ENCODE data around the gene KCNH1.

The KCNH1 gene

GRCh38 chr1:210827481-210827880, 306.5 kb downstream of the KCNH1 start:
- H3K4me3 ChIP-seq (ENCODE audit: low read depth, low read length): no peak overlapping the region
- DNase-seq (ENCODE audit: low read depth): no peak
- no peak for TF ChIP-seq CTCF (IDR thresholded peaks at IDR 0.05; ENCODE audit: low read depth, low read length, missing control alignments)

DNA sequence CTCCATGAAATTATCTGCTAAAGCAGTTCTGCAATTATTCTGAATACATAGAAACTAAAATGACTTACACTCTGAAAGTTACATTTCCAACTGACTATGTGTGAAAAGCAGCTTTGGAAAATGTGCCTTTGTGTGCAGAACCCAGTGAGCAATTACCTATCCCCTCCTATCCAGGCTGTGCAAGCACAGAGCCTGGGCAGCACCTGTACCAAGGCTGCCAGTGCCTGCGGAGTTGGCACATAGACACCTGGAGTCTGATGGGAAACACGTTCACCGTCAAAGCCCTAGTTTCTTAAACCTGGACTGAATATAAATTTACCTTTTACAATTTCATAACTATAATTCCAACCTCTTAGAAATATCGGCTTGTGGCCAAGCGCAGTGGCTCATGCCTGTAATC, 307.3 kb downstream of the KCNH1 start:
- DNase-seq (ENCODE audit: low read depth): no peak

GRCh38 chr1:210822932-210823331, 311.0 kb downstream of the KCNH1 start:
- TF ChIP-seq CTCF (IDR thresholded peaks at IDR 0.05; ENCODE audit: low read depth, low read length, missing control alignments): no peak
- H3K4me3 ChIP-seq (ENCODE audit: low read depth, low read length): no peak overlapping the region
- DNase-seq (ENCODE audit: low read depth): no peak

More for the DNA sequence above, 307.3 kb downstream of the KCNH1 start:
- H3K4me3 ChIP-seq (ENCODE audit: low read depth, low read length): no peak overlapping the region
- TF ChIP-seq CTCF (IDR thresholded peaks at IDR 0.05; ENCODE audit: low read depth, low read length, missing control alignments): no peak

DNA sequence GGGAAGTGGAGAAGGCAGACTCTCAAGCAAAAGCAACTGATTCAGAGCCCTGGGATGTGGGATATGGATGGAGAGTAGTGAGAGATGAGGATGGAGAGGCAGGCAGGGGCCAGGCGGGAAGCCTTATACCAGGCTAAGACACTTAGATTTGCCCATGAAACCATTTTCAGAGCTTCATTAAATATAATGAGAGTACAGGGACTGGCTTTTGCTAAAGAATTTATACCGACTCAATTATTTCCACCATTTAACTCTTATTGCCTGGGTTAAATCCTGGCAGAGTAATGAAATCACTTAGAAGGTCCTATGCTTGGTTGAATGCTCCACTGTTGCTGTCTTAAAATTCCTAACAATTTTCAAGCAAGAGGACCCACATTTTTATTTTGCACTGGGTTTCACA, 311.7 kb downstream of the KCNH1 start:
- DNase-seq (ENCODE audit: low read depth): no peak
- no peak for TF ChIP-seq CTCF (IDR thresholded peaks at IDR 0.05; ENCODE audit: low read depth, low read length, missing control alignments)

GRCh38 chr1:210821615-210822014, 312.3 kb downstream of the KCNH1 start:
- no peak for DNase-seq (ENCODE audit: low read depth)
- no peak overlapping the region for H3K4me3 ChIP-seq (ENCODE audit: low read depth, low read length)
- no peak for TF ChIP-seq CTCF (IDR thresholded peaks at IDR 0.05; ENCODE audit: low read depth, low read length, missing control alignments)

More for the DNA sequence above, 311.7 kb downstream of the KCNH1 start:
- H3K4me3 ChIP-seq (ENCODE audit: low read depth, low read length): no peak overlapping the region

- no peak overlapping the region for H3K4me3 ChIP-seq (ENCODE audit: low read depth, low read length)
- DNase-seq (ENCODE audit: low read depth): no peak
Measured at GRCh38 chr1:210819266-210819665, 314.7 kb downstream of the KCNH1 start.

More at GRCh38 chr1:210819266-210819665, 314.7 kb downstream of the KCNH1 start:
- no peak for TF ChIP-seq CTCF (IDR thresholded peaks at IDR 0.05; ENCODE audit: low read depth, low read length, missing control alignments)

All from GM12864 (cell line).